ENCODE measurements around the gene CALM3. TPM values are rescaled to one million over a fixed set of nuclear protein-coding genes. Genes with fewer than 3 reads are reported as not detected.
"Not testable (repeated sequence)": the region's sequence is repeated elsewhere in the genome, so short reads cannot be mapped to it uniquely, and the experiment has no call there.

The CALM3 gene
- 185 TPM for polyA plus RNA-seq (ENCODE audit: insufficient read length)

DNA sequence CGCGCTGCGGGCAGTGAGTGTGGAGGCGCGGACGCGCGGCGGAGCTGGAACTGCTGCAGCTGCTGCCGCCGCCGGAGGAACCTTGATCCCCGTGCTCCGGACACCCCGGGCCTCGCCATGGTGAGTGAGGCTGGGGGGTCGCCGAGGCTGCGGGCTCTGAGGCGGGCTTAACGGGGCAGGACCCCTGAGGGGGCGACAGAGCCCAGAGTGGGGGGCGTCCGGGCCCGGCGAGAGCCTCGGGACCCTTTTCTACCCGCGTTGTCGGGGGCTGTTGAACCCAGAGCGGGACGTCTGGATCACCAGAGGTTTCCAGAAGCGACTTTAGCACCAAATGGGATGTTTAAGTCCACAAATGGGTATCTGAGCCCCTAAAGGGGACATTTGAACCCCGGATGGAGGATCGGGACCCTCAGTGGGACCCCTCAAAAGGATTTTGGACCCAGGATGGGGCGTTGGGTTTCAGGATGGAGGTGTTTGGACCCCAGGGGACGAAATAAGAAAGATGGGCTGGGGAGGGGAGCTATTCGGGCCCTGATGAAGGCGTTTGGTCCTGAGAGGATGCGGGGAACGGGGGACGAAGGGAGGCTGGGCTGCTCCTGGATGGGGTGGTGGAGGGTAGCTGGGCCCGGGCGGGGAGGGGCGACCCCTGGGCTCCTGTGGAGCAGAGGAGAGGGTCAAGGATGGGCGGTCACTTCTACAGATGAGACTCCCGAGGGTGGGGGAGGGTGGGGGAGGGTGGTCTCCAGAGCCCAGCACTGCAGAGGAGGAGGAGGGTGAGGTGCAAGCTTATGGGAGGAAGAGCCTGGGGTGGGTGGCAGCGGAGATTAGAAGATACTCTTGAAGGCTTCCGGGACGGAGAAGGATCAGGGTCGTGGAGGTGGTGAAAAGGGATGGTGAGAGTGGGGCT is at the start of gene CALM3:
Gene CALM3 (plus strand): TSS at position 13 of the 907 bp plus-strand sequence. CDS start 105 bp downstream, at position 118.
- no peak for DNase-seq (ENCODE audit: low read depth)

DNA sequence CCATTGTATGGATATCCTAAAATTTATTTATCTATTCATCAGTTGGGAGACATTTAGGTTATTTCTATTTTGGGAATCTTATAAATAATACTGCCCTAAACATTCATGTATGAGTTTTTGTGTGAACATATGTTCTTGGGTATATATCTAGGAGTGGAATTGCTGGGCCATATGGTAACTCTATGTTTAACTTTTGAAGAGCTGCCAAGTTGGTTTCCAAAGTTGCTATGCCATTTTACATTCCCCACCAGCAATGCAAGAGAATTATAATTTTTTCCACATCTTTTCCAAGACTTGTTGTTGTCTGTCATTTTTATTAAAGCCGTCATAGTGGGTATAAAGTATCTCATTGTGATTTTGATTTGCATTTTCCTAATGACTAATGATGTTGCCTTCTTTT is 48.2 kb upstream of the CALM3 start:
- DNase-seq (ENCODE audit: low read depth): no peak

DNA sequence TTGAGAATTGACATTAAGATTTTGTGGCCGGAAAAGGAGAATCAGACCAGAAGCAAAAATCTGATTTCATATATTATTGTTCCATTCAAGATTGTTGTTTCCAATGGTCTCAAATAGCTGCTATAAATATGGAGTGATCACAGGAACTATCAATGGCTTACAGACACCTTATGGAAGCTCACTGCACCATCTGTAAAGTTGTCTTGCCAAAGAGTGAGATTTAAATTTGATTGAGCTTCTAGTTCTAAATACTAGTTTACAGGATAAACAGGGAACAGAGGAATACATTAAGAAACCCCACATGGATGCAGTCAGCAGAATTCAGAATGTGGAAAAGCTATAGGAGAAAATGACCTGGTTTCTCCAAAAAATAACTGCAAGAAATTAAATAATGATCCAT is 47.0 kb upstream of the CALM3 start:
- DNase-seq (ENCODE audit: low read depth): no peak

DNA sequence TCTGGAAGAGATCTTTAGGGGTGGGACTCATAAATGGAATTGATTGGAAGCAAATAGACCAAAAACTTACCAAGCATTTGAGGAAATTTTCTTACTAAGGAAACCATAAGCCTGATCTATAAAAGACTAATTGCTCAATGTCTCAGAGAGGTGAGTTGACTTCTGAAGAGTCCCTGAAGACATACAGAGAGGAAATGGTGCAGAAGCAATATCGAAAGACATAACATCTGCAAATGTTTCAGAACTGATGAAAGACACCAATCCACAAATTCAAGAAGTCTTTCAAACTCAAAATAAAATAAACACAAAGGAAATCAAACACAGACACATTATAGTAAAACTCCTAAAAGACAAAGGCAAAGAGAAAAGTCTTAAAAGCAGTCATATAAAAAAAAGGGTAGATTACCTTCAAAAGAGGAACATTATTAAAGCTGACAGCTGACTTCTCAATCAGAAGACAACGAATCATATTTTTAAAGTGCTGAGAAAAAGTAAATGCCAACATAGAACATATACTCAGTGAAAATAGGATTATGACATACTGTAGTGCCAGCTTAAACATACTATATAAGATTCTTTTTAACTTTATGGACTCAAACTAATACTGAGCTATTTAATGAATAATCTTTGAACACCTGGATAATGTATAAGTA is 45.4 kb upstream of the CALM3 start:
- no peak for DNase-seq (ENCODE audit: low read depth)

DNA sequence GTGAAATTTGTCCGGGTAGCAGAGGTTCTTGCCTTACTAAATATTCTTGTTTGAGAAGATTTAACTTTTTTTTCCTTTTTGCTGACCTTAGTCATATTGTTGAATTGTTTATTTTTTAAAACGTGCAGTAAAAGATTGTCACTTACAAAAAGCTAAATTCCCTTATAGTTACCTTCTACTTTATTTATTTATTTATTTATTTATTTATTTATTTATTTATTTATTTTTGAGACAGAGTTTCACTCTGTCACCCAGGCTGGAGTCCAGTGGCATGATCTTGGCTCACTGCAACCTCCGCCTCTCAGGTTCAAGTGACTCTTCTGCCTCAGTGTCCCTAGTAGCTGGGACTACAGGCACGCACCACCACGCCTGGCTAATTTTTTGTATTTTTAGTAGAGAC is 44.7 kb upstream of the CALM3 start:
- DNase-seq (ENCODE audit: low read depth): not testable (repeated sequence)

DNA sequence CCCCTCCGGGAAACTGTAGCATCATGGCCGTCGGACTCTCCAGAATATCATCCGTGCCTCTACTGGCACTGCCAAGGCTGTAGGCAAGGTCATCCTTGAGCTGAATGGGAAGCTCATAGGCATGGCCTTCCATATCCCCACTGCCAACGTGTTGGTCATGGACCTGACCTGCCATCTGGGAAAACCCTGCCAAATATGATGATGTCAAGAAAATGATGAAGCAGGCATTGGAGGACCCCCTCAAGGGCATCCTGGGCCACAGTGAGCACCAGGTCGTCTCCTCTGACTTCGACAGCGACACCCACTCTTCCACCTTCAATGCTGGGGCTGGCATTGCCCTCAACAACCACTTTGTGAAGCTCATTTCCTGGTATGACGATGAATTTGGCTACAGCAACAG is 41.9 kb upstream of the CALM3 start:
- DNase-seq (ENCODE audit: low read depth): no peak

DNA sequence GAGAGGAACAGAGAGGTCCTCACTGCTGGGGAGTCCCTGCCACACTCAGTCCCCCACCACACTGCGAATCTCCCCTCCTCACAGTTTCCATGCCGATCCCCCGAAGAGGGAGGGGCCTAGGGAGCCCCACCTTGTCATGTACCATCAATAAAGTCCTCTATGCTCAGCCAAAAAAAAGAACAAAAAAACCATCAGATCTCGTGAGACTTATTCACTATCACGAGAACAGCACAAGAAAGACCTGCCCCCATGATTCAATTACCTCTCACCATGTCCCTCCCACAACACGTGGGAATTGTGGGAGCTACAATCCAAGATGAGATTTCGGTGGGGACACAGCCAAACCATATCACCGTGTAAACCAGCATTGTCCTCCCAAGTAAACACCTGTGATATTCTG is 41.5 kb upstream of the CALM3 start:
- DNase-seq (ENCODE audit: low read depth): not testable (repeated sequence)

DNA sequence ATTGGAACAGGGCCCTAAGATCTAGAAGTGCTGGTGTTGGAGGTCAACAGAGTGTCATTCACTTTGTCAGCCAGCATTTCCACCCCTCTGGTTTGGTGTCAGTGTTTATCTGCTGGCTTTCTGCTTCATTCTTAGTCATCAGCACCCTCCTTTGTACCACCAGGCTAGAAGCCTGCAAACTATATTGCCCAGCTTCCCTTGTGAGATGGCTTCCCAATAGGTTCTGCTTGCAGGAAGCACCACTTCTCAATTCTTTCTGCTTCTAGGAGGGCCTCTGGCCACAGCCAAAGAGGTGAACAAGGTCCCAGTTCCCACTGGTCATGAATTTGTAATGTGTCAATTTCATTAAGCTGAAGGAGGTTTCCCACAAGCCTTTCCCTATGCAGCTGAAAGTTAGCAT is 36.4 kb upstream of the CALM3 start:
- DNase-seq (ENCODE audit: low read depth): no peak

DNA sequence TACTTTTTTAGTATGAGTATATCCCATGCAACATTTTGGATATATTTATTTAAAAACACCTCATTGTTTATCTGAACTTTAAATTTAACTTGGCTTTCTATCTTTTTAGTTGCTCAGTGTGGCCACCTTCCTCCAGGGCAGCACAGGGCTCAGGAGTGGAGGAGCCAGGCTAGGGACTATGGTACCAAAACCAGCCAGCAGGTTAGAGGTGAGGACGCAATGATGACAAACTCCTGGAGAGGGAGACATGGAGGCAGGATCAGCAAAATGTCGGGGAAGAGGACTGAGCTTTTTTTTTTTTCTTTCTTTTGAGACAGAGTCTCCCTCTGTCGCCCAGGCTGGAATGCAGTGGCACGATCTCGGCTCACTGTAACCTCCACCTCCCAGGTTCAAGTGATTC is 29.6 kb upstream of the CALM3 start:
- no peak for DNase-seq (ENCODE audit: low read depth)

DNA sequence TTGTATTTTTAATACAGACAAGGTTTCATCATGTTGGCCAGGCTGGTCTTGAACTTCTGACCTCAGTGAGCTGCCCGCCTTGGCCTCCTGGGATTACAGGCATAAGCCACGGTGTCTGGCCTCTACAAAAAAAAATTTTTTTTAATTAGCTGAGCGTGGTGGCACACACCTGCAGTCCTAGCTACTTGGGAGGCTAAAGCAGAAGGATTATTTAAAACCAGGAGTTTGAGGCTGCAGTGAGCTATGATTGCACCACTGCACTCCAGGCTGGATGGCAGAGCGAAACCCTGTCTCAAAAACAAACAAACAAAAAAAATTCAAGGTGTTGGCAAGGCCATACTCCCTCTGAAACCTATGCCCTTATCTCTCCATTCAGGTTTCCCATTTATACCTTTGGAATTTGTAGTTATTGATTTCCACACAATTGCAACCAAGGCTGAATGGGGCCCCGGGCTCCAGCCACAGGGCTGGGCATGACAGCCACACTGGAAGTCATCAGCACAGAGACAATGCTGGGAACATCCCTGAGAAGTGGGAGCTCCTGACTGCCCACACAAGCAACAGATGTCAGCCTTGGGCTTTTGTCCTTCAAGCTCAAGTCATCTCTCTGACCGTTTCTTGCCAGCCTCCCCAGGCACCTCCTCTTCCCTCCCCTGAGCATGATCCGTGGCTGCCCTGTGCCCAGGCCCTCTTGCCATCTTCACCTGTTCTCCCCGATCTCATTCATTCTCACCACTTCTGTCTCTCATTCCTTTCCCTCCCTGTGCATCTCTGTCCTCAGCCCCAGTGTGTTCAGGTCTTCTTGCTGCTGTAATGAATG is 27.2 kb upstream of the CALM3 start:
- no peak for DNase-seq (ENCODE audit: low read depth)

DNA sequence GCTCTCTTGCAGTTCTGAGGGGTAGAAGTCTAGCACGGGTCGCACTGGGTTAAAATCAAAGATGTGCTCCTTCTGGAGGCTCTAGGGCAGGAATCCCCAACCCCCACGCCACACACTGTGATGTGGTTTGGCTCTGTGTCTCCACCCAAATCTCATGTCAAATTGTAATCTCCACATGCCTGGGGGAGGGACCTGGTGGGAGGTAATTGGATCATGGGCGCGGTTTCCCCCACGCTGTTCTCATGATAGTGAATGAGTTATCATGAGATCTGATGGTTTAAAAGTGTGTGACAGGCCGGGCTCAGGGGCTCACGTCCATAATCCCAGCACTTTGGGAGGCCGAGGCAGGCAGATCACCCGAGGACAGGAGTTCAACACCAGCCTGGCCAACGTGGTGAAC is 26.6 kb upstream of the CALM3 start:
- DNase-seq (ENCODE audit: low read depth): no peak

DNA sequence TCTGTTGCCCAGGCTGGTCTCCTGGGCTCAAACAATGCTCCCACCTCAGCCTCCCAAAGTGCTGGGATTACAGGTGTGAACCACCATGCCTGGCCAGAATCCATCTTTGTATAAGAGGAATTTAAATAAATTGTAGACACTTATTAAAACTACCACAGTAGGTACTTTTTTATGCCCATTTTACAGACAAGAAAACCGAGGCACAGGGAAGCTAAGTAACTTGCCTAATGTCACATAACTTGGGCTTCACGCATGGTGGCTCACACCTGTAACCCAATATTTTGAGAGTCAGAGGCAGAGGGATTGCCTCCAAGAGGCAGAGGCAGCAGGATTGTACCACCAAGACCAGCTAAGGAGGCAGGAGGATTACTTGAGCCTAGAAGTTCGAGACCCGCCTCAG is 22.7 kb upstream of the CALM3 start:
- no peak for DNase-seq (ENCODE audit: low read depth)

DNA sequence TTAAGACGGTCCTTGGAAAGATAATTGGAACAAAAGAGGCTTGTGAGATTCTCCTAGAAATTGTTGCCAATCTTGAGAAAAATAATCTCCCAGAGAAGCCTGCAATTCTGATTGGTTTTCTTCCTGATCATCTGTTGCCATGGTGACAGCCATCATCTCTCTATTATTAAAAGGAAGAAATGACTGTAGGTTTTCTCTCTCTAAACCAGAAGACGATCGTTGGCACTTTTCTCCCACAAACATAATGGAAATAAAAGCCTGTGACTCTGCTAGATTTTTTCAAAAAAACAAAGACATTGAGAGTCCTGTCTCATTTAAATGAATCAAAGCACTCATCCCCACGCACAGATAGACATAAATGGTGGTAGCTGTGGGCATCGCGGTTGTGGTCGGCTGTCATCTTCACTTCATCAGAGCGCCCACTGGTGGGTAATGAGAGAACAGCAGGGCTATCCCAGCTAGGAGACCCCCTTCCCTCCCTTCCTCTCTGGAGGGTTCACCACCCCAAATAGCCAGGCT is 21.7 kb upstream of the CALM3 start:
- DNase-seq (ENCODE audit: low read depth): no peak

DNA sequence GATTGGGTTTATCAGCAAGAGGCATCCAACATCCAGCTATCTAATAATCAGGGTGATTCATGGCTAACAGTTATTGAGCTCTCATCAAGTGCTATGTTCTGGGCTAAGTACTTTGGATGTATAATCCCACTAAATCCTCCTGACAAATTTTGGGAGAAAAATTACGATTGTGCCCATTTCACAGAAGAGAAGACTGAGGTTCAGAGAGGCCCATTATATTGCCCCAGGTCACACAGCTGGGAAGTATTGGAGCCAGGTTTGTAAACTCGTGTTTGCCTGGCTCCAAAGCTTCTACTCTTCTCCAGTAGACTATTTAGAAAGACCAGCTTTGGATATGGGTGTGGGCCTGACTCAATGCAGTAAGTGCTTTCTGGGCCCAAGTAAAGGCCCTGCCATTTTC is 20.9 kb upstream of the CALM3 start:
- DNase-seq (ENCODE audit: low read depth): no peak

DNA sequence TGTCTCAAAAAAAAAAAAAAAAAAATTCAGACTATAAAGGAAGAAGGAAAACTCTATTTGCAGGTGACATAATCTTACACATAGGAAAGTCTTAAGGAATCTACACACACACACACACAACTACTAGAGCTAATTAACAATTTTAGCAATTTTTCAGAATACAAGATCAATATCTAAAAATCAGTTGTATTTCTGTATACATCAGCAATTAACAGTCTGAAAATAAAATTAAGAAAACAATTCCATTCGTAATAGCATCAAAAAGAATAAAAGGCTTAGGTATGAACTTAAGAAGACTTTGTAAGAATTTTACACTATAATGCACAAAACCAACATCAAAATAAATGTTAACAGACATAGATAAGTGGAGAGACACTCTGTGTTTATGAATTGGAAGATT is 15.6 kb upstream of the CALM3 start:
- DNase-seq (ENCODE audit: low read depth): no peak

DNA sequence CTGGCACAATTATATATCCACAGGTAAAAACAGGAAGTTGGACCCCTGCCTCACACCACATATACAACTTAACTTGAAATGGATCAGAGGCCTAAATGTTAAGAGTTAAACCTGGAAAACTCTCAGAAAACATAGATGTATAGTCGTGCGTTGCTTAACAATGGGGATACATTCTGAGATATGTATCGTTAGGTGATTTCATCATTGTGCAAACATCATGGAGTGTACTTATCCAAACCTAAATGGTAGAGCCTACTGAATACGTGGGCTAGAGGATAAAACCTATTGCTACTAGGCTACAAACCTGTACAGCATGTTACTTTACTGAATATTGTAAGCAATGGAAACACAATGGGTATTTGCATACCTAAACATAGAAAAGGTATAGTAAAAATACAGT is 14.8 kb upstream of the CALM3 start:
- no peak for DNase-seq (ENCODE audit: low read depth)

DNA sequence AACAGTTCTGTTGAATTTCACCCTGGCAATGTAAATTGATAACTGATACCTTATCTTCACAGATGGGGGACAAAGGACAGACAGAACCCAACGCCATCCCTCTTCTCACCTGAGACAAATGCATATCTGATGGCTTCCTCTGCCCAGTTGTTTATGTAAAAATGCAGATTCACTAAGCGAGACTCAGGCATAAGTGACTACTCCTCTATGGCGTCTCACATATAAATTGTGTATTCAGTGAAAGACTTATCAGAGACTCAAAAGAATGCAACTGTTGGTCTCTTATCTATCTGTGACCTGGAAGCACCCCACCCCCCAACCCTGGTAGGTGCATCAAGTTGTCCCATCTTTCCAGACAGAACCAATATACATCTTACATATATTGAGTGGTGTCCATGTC is 13.3 kb upstream of the CALM3 start:
- DNase-seq (ENCODE audit: low read depth): no peak

DNA sequence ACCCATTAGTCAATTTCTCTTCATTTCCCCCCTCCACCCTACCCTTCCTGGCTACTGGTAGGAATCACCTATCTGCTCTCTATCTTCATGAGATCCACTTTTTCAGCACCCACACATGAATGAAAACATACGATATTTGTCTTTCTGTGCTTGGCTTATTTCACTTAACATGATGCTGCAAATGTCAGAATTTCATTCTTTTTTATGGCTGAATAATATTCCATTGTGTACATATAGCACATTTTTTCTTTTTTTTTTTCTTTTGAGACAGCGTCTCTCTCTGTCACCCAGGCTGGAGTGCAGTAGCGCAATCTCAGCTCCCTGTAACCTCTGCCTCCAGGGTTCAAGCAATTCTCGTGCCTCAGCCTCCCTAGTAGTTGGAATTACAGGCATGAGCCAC is 9.9 kb upstream of the CALM3 start:
- DNase-seq (ENCODE audit: low read depth): no peak

DNA sequence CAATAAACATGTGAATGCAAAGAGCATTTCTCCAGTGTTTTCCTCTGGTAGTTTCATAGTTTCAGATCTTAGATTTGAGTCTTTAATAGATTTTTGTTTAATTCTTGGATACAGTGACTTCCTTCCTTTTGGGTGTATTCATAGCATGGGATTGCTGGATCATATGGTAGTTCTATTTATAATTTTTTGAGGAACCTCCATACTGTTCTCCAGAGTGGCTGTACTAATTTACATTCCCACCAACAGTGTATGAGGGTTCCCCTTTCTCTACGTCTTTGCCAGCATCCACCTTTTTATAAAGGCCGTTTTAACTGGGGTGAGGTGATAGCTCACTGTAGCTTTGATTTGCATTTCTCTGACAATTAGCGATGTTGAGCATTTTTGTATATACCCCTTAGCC is 9.3 kb upstream of the CALM3 start:
- DNase-seq (ENCODE audit: low read depth): no peak

DNA sequence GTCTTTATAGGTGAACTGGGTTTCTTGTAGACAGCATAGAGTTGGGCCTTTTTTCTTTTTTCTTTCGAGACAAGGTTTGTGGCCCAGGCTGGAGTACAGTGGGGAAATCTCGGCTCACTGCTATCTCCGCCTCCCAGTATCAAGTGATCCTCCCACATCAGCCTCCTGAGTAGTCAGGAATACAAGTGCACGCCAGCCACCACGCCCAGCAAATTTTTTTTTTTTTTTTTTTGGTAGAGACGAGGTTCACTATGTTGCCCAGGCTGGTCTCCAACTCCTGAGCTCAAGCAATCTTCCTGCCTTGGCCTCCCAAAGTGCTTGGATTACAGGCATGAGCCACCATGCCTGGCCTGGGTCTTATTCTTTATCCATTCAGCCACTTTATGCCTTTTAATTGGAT is 5.1 kb upstream of the CALM3 start:
- DNase-seq (ENCODE audit: low read depth): no peak

DNA sequence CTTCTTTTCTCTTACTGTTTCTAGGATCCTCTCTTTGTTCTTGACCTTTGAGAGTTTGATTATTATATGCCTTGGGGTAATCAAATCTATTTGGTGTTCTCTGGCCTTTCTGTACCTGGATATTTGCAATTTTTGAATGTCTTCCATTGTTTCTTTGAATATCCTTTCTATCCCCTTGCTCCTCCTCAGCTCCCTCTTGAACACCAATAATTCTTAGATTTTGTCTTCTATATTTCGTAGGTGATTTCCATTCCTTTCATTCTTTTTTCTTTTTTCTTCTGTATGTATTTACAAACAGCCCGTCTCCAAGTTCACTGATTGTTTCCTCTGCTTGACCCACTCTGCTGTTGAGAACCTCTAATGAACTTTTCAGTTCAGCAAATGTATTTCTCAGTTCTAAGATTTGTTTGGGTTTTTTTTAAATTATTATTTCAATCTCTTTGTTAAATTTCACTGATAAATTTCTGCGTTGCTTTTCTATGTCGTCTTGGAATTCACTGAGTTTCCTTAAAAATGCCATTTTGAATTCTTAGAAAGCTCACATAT is 2.7 kb upstream of the CALM3 start:
- DNase-seq (ENCODE audit: low read depth): no peak
